Smooth muscle cell (in vitro differentiated cells): ENCODE data around the gene PTGDS. TPM values are rescaled to one million over a fixed set of nuclear protein-coding genes. Genes with fewer than 3 reads are reported as not detected.

Experiments used
- DNase-seq: peaks from one replicate; lab custom pipeline; 2025; ENCODE audit not compliant: unreplicated experiment; lab: John Stamatoyannopoulos, UW
- H2AFZ ChIP-seq: fragments of 200-600 bp; sonication (generic); 2 replicates; pipeline ENCODE4 v1.6.0; 2016; ENCODE audit warnings: antibody characterized with exemption, low read depth, mild to moderate bottlenecking
- H3F3A ChIP-seq: fragments of 200-600 bp; sonication (generic); 2 replicates; pipeline ENCODE4 v1.6.0; 2017; ENCODE audit warnings: antibody characterized with exemption, low read depth
- H3K27ac ChIP-seq: fragments of 200-600 bp; sonication (generic); 2 replicates; pipeline ENCODE4 v1.5.1; 2016; ENCODE audit warnings: low read depth, mild to moderate bottlenecking
- H3K27me3 ChIP-seq: fragments of 200-600 bp; sonication (generic); 2 replicates; pipeline ENCODE4 v1.6.1; 2016; ENCODE audit warnings: low read depth, mild to moderate bottlenecking
- H3K36me3 ChIP-seq: fragments of 200-600 bp; sonication (generic); 2 replicates; pipeline ENCODE4 v1.5.1; 2016; ENCODE audit warnings: low read depth
- H3K4me1 ChIP-seq: fragments of 200-600 bp; sonication (generic); 2 replicates; pipeline ENCODE4 v1.5.1; 2016; ENCODE audit warnings: low read depth
- H3K4me2 ChIP-seq: fragments of 200-600 bp; sonication (generic); 2 replicates; pipeline ENCODE4 v1.6.0; 2016; ENCODE audit warnings: mild to moderate bottlenecking
- H3K4me3 ChIP-seq: fragments of 200-600 bp; sonication (generic); 2 replicates; pipeline ENCODE4 v1.5.1; 2016; ENCODE audit warnings: mild to moderate bottlenecking
- H3K79me2 ChIP-seq: fragments of 200-600 bp; sonication (generic); 2 replicates; pipeline ENCODE4 v1.6.0; 2016; ENCODE audit warnings: low read depth, mild to moderate bottlenecking
- H3K9ac ChIP-seq: fragments of 200-600 bp; sonication (generic); 2 replicates; pipeline ENCODE4 v1.6.0; 2016; ENCODE audit warnings: low read depth
- H3K9me3 ChIP-seq: fragments of 200-600 bp; sonication (generic); replicated peaks from 2 replicates; pipeline ENCODE4 v1.5.1; 2016; ENCODE audit warnings: low read depth
- H4K20me1 ChIP-seq: fragments of 200-600 bp; sonication (generic); 2 replicates; pipeline ENCODE4 v1.6.0; 2016; ENCODE audit warnings: low read depth
- WGBS: methylation state at CpG from one replicate; pipeline ENCODE4 v1.1.7; 2016; ENCODE audit warnings: low lambda C conversion rate; 5-methylcytosine and 5-hydroxymethylcytosine counted together
- polyA plus RNA-seq: library from polyadenylated mRNA; unstranded; fragments of >200 nt; fragmentation: Nextera tagmentation; extraction: Ambion mirVana; gene quantifications from 2 replicates; pipeline ENCODE4 v1.2.1, GENCODE V29; 2016
- total RNA-seq: library from RNA; depleted of rRNA; stranded (reverse); fragments of >200 nt; gene quantifications from 2 replicates; pipeline ENCODE4 v1.2.3, GENCODE V29; 2014
- TF ChIP-seq, protein P1 (sequence below): fragments of 200-600 bp; sonication (generic); IDR thresholded peaks from 2 replicates; pipeline ENCODE4 v1.5.1; 2017; ENCODE audit warnings: borderline replicate concordance, mild to moderate bottlenecking, antibody characterized with exemption; ENCODE audit not compliant: insufficient read depth, poor library complexity, severe bottlenecking

Gene PTGDS
- total and polyA plus RNA-seq, 2 experiments from 2014 or later, result 119 to 611 TPM

DNA sequence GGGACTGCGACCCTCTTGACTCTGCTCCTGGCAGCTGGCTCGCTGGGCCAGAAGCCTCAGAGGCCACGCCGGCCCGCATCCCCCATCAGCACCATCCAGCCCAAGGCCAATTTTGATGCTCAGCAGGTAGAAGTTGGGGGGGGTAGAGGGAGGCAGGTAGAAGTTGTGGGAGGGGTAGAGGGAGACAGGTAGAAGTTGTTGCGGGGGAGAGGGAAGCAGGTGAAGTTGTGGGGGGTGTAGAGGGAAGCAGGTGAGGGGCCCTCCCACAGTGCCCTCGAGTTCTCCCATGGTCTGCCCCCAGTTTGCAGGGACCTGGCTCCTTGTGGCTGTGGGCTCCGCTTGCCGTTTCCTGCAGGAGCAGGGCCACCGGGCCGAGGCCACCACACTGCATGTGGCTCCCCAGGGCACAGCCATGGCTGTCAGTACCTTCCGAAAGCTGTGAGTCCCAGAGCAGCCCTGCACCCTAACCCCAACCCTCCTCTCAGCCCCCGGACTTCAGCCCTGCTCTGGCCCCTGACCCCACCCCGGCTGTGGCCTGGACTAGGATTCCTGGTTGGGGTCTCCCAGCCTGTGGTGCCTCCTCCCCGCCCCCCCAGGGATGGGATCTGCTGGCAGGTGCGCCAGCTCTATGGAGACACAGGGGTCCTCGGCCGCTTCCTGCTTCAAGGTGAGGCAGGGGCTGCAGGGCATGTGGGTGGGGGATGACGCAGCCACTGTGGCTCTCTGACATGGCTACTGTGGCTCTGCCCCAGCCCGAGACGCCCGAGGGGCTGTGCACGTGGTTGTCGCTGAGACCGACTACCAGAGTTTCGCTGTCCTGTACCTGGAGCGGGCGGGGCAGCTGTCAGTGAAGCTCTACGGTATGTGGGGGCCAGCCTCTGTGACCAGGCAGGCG, 31.7 kb upstream of the PTGDS start:
- Histone ChIP-seq H3K27me3 (no peaks in the 10 kb centered on the region), H2AFZ (no peak overlapping the region), H3K9me3 (no peaks in the 10 kb centered on the region), H3K36me3 (no peaks in the 10 kb centered on the region), H3K4me2 (no peak overlapping the region), H3K4me3 (no peak overlapping the region), H3K4me1 (peaks cover 5% of the 10 kb centered on the region), H3K9ac (no peak overlapping the region), H3K79me2 (peaks cover 21% of the 10 kb centered on the region), H3K27ac (no peak overlapping the region), H3F3A (no peaks in the 10 kb centered on the region), H4K20me1 (peaks cover 19% of the 10 kb centered on the region)
- WGBS, result 91% methylated on average over 26 of the region's 30 CpGs
- TF ChIP-seq, protein P1, sequence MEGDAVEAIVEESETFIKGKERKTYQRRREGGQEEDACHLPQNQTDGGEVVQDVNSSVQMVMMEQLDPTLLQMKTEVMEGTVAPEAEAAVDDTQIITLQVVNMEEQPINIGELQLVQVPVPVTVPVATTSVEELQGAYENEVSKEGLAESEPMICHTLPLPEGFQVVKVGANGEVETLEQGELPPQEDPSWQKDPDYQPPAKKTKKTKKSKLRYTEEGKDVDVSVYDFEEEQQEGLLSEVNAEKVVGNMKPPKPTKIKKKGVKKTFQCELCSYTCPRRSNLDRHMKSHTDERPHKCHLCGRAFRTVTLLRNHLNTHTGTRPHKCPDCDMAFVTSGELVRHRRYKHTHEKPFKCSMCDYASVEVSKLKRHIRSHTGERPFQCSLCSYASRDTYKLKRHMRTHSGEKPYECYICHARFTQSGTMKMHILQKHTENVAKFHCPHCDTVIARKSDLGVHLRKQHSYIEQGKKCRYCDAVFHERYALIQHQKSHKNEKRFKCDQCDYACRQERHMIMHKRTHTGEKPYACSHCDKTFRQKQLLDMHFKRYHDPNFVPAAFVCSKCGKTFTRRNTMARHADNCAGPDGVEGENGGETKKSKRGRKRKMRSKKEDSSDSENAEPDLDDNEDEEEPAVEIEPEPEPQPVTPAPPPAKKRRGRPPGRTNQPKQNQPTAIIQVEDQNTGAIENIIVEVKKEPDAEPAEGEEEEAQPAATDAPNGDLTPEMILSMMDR, result no peak
- no peak for DNase-seq

DNA sequence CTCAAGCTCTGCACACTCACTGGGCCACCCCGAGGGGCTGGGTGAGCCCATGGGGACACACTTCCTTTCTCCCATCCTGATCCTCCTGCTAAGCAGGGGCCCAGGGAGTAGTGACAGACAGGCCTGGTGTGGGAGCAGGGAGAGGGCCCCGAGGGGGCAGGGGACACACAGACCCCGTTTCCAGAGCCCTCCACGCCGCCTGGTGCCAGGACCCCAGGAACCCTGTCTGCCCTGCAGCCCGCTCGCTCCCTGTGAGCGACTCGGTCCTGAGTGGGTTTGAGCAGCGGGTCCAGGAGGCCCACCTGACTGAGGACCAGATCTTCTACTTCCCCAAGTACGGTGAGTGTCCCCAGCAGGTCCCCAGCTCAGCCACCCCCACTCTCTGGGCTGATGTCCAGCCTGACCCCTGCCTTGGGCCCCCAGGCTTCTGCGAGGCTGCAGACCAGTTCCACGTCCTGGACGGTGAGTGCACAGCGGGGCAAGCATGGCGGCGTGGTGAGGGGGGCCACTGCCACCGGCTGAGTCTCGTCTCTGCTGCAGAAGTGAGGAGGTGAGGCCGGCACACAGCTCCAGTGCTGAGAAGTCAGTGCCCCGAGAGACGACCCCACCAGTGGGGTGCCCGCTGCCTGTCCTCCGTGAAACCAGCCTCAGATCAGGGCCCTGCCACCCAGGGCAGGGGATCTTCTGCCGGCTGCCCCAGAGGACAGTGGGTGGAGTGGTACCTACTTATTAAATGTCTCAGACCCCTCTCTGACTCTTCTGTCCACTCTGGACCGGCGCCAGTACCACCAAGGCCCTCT, 30.9 kb upstream of the PTGDS start:
- H3F3A ChIP-seq, result no peaks in the 10 kb centered on the region
- no peak overlapping the region for H3K9ac ChIP-seq
- DNase-seq, result no peak
- H3K4me2 ChIP-seq, result no peak overlapping the region
- peaks cover 6% of the 10 kb centered on the region for H3K4me1 ChIP-seq
- H3K27ac ChIP-seq, result no peak overlapping the region
- H4K20me1 ChIP-seq, result peaks cover 19% of the 10 kb centered on the region
- 93% methylated on average over 27 of the region's 27 CpGs for WGBS
- H3K27me3 ChIP-seq, result no peaks in the 10 kb centered on the region
- H3K4me3 ChIP-seq, result no peak overlapping the region
- H3K9me3 ChIP-seq, result no peaks in the 10 kb centered on the region
- H3K36me3 ChIP-seq, result no peaks in the 10 kb centered on the region
- H3K79me2 ChIP-seq, result peaks cover 21% of the 10 kb centered on the region
- TF ChIP-seq, protein P1, result no peak
- no peak overlapping the region for H2AFZ ChIP-seq

DNA sequence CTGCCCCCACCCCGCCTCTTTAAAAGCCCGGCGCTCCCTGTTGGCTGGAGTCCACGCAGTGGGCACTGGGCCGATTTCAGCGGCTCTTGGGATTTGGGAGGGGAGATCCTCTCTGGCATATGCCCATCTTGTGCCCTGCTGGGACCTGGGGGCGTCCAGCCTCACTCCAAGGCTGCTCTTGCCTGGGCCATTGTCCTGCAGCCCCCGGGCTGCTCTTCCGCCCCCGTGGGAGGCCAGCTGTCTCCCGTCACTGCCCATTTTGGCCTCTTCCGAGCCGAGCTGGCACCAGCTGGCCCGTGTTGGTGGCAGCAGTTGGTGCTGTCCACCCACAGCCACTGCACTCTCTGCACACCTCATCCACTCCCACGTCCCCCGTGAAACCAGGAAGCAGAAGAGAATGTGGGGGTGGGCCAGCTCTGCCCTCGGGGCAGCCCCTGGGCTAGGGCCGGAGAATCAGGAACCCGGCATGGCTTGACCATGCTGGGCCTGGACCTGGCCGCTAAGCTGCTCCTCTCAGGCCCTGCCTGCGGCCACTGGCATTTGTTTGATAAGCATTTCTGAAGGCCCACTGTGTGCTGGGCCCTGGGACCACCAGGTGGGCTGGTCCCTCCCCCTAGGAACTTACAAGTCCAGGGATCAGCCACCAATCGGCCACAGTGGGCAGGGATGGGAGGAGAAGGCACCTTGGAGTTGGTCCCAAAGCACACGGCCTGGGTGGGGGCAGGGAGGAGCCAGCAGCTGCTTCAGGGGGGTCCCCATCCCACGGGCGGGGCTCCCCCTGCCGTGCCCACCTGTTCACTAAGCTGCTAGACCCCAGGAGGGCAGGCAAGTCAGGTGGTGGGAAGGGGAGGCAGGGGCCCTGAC, 30.0 kb upstream of the PTGDS start:
- H3K4me3 ChIP-seq, result no peak overlapping the region
- H3K9ac ChIP-seq, result no peak overlapping the region
- H3K4me1 ChIP-seq, result peaks cover 6% of the 10 kb centered on the region
- WGBS, result 77% methylated on average over 25 of the region's 26 CpGs
- peaks cover 13% of the 10 kb centered on the region for H4K20me1 ChIP-seq
- TF ChIP-seq, protein P1, result no peak
- no peaks in the 10 kb centered on the region for H3K36me3 ChIP-seq
- no peak overlapping the region for H3K4me2 ChIP-seq
- DNase-seq, result no peak
- no peaks in the 10 kb centered on the region for H3F3A ChIP-seq
- H3K9me3 ChIP-seq, result no peaks in the 10 kb centered on the region
- H3K27ac ChIP-seq, result no peak overlapping the region
- H3K27me3 ChIP-seq, result no peaks in the 10 kb centered on the region
- no peak overlapping the region for H2AFZ ChIP-seq
- peaks cover 19% of the 10 kb centered on the region for H3K79me2 ChIP-seq
